B cell (primary cell): ENCODE data around the gene OXTR.

Experiments used
- CTCF ChIP-seq: fragments of 200-600 bp; IDR thresholded peaks from one replicate; pipeline ENCODE4 v1.8.0; 2022; ENCODE audit warnings: antibody characterized with exemption, mild to moderate bottlenecking
- EZH2 ChIP-seq: IDR thresholded peaks from 2 replicates; pipeline ENCODE4 v1.6.1; 2012; ENCODE audit warnings: borderline replicate concordance, low read depth, mild to moderate bottlenecking, moderate library complexity, low read length; ENCODE audit not compliant: insufficient read depth, poor library complexity, severe bottlenecking

- no peak for TF ChIP-seq CTCF
- no peak for TF ChIP-seq EZH2
Measured at GRCh38 chr3:8709287-8709686, 60.1 kb downstream of the OXTR start.
